ENCODE measurements around the gene LAGE3.

The LAGE3 gene

DNA sequence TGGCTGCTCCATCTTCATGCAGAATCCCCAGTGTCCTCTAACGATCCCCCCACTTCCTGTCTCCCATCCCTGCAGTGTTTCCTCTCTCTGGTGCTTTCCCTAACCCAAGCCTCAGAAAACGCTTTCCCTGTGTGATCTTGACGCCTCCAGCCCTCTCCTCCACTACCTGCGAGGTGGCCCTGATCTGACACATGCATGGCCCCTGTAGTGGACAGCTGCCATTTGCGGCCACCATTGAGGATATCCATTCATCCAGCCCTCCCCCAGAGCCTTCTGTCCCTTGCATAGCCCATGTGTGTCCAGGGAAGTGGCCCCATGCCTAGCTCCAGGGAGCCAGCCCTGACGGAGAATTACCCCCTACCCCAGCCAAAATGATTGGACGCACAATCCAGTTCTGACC is 4.2 kb upstream of the LAGE3 start:
- no peaks in the 10 kb centered on the region for H3K4me1 ChIP-seq (ENCODE audit: control insufficient read depth, low read depth, low read length)
- no peaks in the 10 kb centered on the region for H3K79me1 ChIP-seq (ENCODE audit: low read length)
- H2BK120ac ChIP-seq (ENCODE audit: low read depth, low read length): no peak overlapping the region
- no peak overlapping the region for H2AK5ac ChIP-seq (ENCODE audit: low read length)
- no peak overlapping the region for H3K56ac ChIP-seq (ENCODE audit: low read length)
- H3K27me3 ChIP-seq (ENCODE audit: insufficient read depth, low read length, poor library complexity): no peaks in the 10 kb centered on the region
- H4K5ac ChIP-seq (ENCODE audit: low read length): no peak overlapping the region
- H2BK5ac ChIP-seq (ENCODE audit: low read length): no peak overlapping the region
- no peak for DNase-seq
- no peak overlapping the region for H3K4me2 ChIP-seq (ENCODE audit: low read length)
- no peak overlapping the region for H3K27ac ChIP-seq (ENCODE audit: low read depth, low read length)
- WGBS (ENCODE audit: extremely low coverage, insufficient coverage, low lambda C conversion rate): no CpG with 5 or more reads among the region's 7 CpGs
- H3K79me2 ChIP-seq (ENCODE audit: control insufficient read depth, insufficient read depth, low read length): no peaks in the 10 kb centered on the region
- H3K9ac ChIP-seq (ENCODE audit: low read length): no peak overlapping the region
- H2BK15ac ChIP-seq (replicated peaks; ENCODE audit: low read depth): no peak overlapping the region
- no peak overlapping the region for H3K18ac ChIP-seq (ENCODE audit: low read length)
- no peak overlapping the region for H3K23ac ChIP-seq (ENCODE audit: low read length)
- H3K4ac ChIP-seq (ENCODE audit: low read depth, low read length): no peak overlapping the region
- no peak overlapping the region for H4K8ac ChIP-seq (ENCODE audit: low read depth, low read length)
- no peak overlapping the region for H3K4me3 ChIP-seq (ENCODE audit: low read length)
- H3K36me3 ChIP-seq (ENCODE audit: control insufficient read depth, insufficient read depth, low read length): no peaks in the 10 kb centered on the region

DNA sequence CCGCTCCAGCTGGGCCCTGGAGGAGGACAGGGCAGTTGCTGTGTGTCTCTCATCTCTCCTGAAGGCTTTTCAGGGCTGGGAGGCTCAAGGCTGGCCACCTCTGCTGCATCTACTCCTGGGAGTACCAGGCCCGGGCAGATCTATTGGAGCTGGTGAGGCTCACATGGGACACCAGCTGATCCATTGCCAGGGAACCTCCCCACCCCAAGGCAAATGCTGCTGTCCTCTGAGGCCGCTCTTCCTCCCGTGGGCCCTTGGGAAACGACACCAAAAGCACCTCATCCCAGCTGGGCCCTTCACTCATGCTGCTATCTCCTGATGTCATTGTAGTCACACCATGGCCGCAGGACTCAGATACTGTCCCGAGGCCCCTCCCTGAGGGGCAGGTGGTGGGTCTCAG is 3.7 kb upstream of the LAGE3 start:
- H3K4me1 ChIP-seq (ENCODE audit: control insufficient read depth, low read depth, low read length): no peaks in the 10 kb centered on the region
- no peak for DNase-seq
- no peak overlapping the region for H3K9ac ChIP-seq (ENCODE audit: low read length)
- H4K8ac ChIP-seq (ENCODE audit: low read depth, low read length): no peak overlapping the region
- H3K27me3 ChIP-seq (ENCODE audit: insufficient read depth, low read length, poor library complexity): no peaks in the 10 kb centered on the region
- H3K27ac ChIP-seq (ENCODE audit: low read depth, low read length): no peak overlapping the region
- H3K79me1 ChIP-seq (ENCODE audit: low read length): no peaks in the 10 kb centered on the region
- H2AK5ac ChIP-seq (ENCODE audit: low read length): no peak overlapping the region
- H3K4me2 ChIP-seq (ENCODE audit: low read length): no peak overlapping the region
- H3K36me3 ChIP-seq (ENCODE audit: control insufficient read depth, insufficient read depth, low read length): no peaks in the 10 kb centered on the region
- H4K5ac ChIP-seq (ENCODE audit: low read length): no peak overlapping the region
- no peak overlapping the region for H3K23ac ChIP-seq (ENCODE audit: low read length)
- WGBS (ENCODE audit: extremely low coverage, insufficient coverage, low lambda C conversion rate): no CpG with 5 or more reads among the region's 7 CpGs
- H2BK15ac ChIP-seq (replicated peaks; ENCODE audit: low read depth): no peak overlapping the region
- no peak overlapping the region for H3K56ac ChIP-seq (ENCODE audit: low read length)
- H2BK120ac ChIP-seq (ENCODE audit: low read depth, low read length): no peak overlapping the region
- H3K18ac ChIP-seq (ENCODE audit: low read length): no peak overlapping the region
- H3K4me3 ChIP-seq (ENCODE audit: low read length): no peak overlapping the region
- H2BK5ac ChIP-seq (ENCODE audit: low read length): no peak overlapping the region
- H3K79me2 ChIP-seq (ENCODE audit: control insufficient read depth, insufficient read depth, low read length): no peaks in the 10 kb centered on the region
- H3K4ac ChIP-seq (ENCODE audit: low read depth, low read length): no peak overlapping the region

DNA sequence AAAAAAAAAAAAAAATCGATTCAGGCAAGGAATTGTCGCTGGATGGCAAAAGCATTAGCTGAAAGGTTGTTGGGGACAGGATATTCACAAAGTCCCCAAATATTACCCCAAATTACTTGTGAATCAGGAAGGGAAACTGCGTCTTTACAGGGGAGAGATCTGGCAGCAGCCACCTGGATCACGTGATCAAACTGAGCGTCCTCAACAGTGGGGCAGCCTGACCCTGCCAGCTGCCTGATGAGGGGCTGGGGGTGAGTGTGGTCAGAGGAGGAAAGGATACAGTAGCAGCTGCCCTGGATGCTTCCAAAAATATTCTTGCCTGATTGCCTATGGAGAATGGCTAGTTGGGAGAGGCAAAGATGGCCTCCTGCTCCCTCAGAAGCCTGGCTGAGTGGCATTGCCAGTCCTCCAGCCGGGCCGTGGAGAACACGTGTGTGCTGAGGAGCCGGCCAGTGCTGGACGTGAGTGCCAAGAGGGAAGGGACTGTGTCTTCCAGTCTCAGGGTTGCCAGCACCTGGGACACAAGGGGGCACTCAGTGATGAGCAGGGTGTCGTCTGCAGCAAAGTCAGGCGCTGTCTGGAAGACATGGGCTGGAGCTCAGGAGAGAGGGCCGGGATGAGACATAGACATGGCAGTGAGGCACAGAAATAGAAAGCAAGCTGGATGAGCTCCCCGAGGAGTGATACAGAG is 3.0 kb upstream of the LAGE3 start:
- Histone ChIP-seq H3K9ac (ENCODE audit: low read length) (no peak overlapping the region), H2AK5ac (ENCODE audit: low read length) (no peak overlapping the region), H2BK15ac (replicated peaks; ENCODE audit: low read depth) (no peak overlapping the region), H3K4me3 (ENCODE audit: low read length) (no peak overlapping the region), H3K27me3 (ENCODE audit: insufficient read depth, low read length, poor library complexity) (no peaks in the 10 kb centered on the region), H2BK120ac (ENCODE audit: low read depth, low read length) (no peak overlapping the region), H3K79me2 (ENCODE audit: control insufficient read depth, insufficient read depth, low read length) (no peaks in the 10 kb centered on the region), H4K5ac (ENCODE audit: low read length) (no peak overlapping the region), H3K4me2 (ENCODE audit: low read length) (no peak overlapping the region), H3K27ac (ENCODE audit: low read depth, low read length) (no peak overlapping the region), H3K79me1 (ENCODE audit: low read length) (no peaks in the 10 kb centered on the region), H3K18ac (ENCODE audit: low read length) (no peak overlapping the region), H3K4ac (ENCODE audit: low read depth, low read length) (no peak overlapping the region), H3K36me3 (ENCODE audit: control insufficient read depth, insufficient read depth, low read length) (no peaks in the 10 kb centered on the region), H3K4me1 (ENCODE audit: control insufficient read depth, low read depth, low read length) (no peaks in the 10 kb centered on the region), H4K8ac (ENCODE audit: low read depth, low read length) (no peak overlapping the region), H3K23ac (ENCODE audit: low read length) (no peak overlapping the region), H3K56ac (ENCODE audit: low read length) (no peak overlapping the region), H2BK5ac (ENCODE audit: low read length) (no peak overlapping the region)
- no CpG with 5 or more reads among the region's 14 CpGs for whole genome bisulfite sequencing (ENCODE audit: extremely low coverage, insufficient coverage, low lambda C conversion rate)
- no peak for DNase-seq

DNA sequence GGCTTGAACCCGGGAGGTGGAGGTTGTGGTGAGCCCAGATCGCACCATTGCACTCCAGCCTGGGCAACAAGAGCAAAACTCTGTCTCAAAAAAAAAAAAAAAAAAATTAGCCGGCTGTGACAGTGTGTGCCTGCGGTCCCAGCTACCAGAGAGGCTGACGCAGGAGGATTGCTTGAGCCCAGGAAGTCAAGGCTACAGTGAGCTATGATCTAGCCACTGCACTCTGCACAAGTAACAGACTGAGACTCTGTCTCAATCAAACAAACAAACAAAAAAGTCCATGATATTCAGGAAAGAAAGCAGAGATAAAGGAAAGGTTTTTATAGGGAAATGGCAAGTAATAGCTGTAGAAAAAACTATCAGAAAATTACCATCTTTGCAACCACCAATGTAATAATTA is 2.1 kb upstream of the LAGE3 start:
- Histone ChIP-seq H3K9ac (ENCODE audit: low read length) (no peak overlapping the region), H3K36me3 (ENCODE audit: control insufficient read depth, insufficient read depth, low read length) (no peaks in the 10 kb centered on the region), H3K27me3 (ENCODE audit: insufficient read depth, low read length, poor library complexity) (no peaks in the 10 kb centered on the region), H3K4me3 (ENCODE audit: low read length) (no peak overlapping the region), H2BK15ac (replicated peaks; ENCODE audit: low read depth) (no peak overlapping the region), H3K56ac (ENCODE audit: low read length) (no peak overlapping the region), H3K27ac (ENCODE audit: low read depth, low read length) (no peak overlapping the region), H2BK5ac (ENCODE audit: low read length) (no peak overlapping the region), H2AK5ac (ENCODE audit: low read length) (no peak overlapping the region), H3K4ac (ENCODE audit: low read depth, low read length) (no peak overlapping the region), H4K8ac (ENCODE audit: low read depth, low read length) (no peak overlapping the region), H4K5ac (ENCODE audit: low read length) (no peak overlapping the region), H3K4me2 (ENCODE audit: low read length) (no peak overlapping the region), H3K18ac (ENCODE audit: low read length) (no peak overlapping the region), H3K4me1 (ENCODE audit: control insufficient read depth, low read depth, low read length) (no peaks in the 10 kb centered on the region), H3K23ac (ENCODE audit: low read length) (no peak overlapping the region), H2BK120ac (ENCODE audit: low read depth, low read length) (no peak overlapping the region), H3K79me1 (ENCODE audit: low read length) (no peaks in the 10 kb centered on the region), H3K79me2 (ENCODE audit: control insufficient read depth, insufficient read depth, low read length) (no peaks in the 10 kb centered on the region)
- no CpG with 5 or more reads among the region's 5 CpGs for WGBS (ENCODE audit: extremely low coverage, insufficient coverage, low lambda C conversion rate)
- no peak for DNase-seq

DNA sequence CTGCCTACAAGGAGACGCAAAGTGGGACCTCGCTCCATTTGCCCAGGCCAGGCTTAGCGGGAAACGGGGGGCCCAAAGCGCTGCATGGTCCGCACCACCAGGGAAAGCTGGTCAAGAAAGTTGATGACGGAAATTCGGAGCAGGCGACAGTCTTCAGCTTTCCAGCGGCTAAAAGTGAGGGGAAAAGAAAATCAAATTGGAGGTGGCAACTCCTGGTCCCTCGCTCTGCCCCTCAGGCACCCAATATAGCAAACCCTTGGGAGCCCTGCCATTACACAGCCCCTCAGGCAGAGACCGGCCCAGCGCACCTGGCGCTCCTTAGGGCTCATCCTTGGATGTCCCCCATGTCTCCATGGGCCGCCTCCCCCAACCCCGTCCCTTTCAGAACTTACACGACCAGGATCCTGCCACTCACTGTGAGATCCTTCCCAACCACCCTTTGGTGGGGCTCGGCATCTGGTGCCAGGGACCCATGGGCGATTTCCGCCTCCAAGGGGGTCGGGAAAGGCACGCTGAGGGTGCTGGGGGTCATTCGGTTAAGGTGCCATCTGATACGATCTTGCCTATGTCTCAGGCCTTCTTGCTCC is 1.1 kb downstream of the LAGE3 start:
- no peak overlapping the region for H3K27ac ChIP-seq (ENCODE audit: low read depth, low read length)

DNA sequence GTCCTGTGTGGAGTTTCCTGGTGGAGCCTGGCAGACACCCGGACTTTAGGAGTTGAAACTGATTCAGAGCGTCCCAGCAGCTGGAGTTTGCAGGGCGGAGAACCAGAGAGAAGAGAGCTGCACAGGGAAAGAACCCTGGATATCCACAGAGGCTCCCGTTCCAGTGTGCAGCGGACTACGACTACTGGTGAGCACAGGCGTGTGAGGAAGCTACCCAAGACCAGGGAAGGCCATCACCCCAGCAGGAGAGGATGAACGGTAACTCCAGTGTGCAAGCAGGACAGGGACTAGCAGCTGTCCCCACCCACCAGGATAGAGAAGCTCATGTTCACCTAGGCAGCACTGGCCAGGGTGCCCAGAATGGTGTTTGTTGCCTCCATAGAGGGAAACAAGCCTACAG is 2.3 kb downstream of the LAGE3 start:
- H3K23ac ChIP-seq (ENCODE audit: low read length): no peak overlapping the region
- H3K18ac ChIP-seq (ENCODE audit: low read length): no peak overlapping the region
- H4K8ac ChIP-seq (ENCODE audit: low read depth, low read length): no peak overlapping the region
- H3K36me3 ChIP-seq (ENCODE audit: control insufficient read depth, insufficient read depth, low read length): no peaks in the 10 kb centered on the region
- no peak for DNase-seq
- H3K27ac ChIP-seq (ENCODE audit: low read depth, low read length): no peak overlapping the region
- H3K4me3 ChIP-seq (ENCODE audit: low read length): no peak overlapping the region
- no peak overlapping the region for H3K4me2 ChIP-seq (ENCODE audit: low read length)
- no peak overlapping the region for H2BK15ac ChIP-seq (replicated peaks; ENCODE audit: low read depth)
- H2BK120ac ChIP-seq (ENCODE audit: low read depth, low read length): no peak overlapping the region
- H3K4me1 ChIP-seq (ENCODE audit: control insufficient read depth, low read depth, low read length): no peaks in the 10 kb centered on the region
- H3K27me3 ChIP-seq (ENCODE audit: insufficient read depth, low read length, poor library complexity): no peaks in the 10 kb centered on the region
- no peak overlapping the region for H3K9ac ChIP-seq (ENCODE audit: low read length)
- H3K56ac ChIP-seq (ENCODE audit: low read length): no peak overlapping the region
- no peak overlapping the region for H3K4ac ChIP-seq (ENCODE audit: low read depth, low read length)
- H3K79me1 ChIP-seq (ENCODE audit: low read length): no peaks in the 10 kb centered on the region
- no CpG with 5 or more reads among the region's 8 CpGs for WGBS (ENCODE audit: extremely low coverage, insufficient coverage, low lambda C conversion rate)
- no peaks in the 10 kb centered on the region for H3K79me2 ChIP-seq (ENCODE audit: control insufficient read depth, insufficient read depth, low read length)
- no peak overlapping the region for H4K5ac ChIP-seq (ENCODE audit: low read length)
- H2AK5ac ChIP-seq (ENCODE audit: low read length): no peak overlapping the region
- H2BK5ac ChIP-seq (ENCODE audit: low read length): no peak overlapping the region

More for the DNA sequence above, 1.1 kb downstream of the LAGE3 start:
- no peak overlapping the region for H3K4ac ChIP-seq (ENCODE audit: low read depth, low read length)
- H2BK15ac ChIP-seq (replicated peaks; ENCODE audit: low read depth): no peak overlapping the region
- no peak overlapping the region for H2BK5ac ChIP-seq (ENCODE audit: low read length)
- no peak for DNase-seq
- H3K4me3 ChIP-seq (ENCODE audit: low read length): peak overlapping the region; percentile 34
- H3K9ac ChIP-seq (ENCODE audit: low read length): peak overlapping the region; percentile 60
- H3K79me2 ChIP-seq (ENCODE audit: control insufficient read depth, insufficient read depth, low read length): no peaks in the 10 kb centered on the region
- no peaks in the 10 kb centered on the region for H3K4me1 ChIP-seq (ENCODE audit: control insufficient read depth, low read depth, low read length)
- no peaks in the 10 kb centered on the region for H3K36me3 ChIP-seq (ENCODE audit: control insufficient read depth, insufficient read depth, low read length)
- H3K56ac ChIP-seq (ENCODE audit: low read length): peak overlapping the region; percentile 71
- H3K27me3 ChIP-seq (ENCODE audit: insufficient read depth, low read length, poor library complexity): no peaks in the 10 kb centered on the region
- no peak overlapping the region for H4K8ac ChIP-seq (ENCODE audit: low read depth, low read length)
- WGBS (ENCODE audit: extremely low coverage, insufficient coverage, low lambda C conversion rate): no CpG with 5 or more reads among the region's 24 CpGs
- no peak overlapping the region for H2AK5ac ChIP-seq (ENCODE audit: low read length)
- H3K23ac ChIP-seq (ENCODE audit: low read length): no peak overlapping the region
- no peak overlapping the region for H4K5ac ChIP-seq (ENCODE audit: low read length)
- H3K4me2 ChIP-seq (ENCODE audit: low read length): peak overlapping the region; percentile 34
- no peak overlapping the region for H2BK120ac ChIP-seq (ENCODE audit: low read depth, low read length)
- H3K18ac ChIP-seq (ENCODE audit: low read length): no peak overlapping the region
- no peaks in the 10 kb centered on the region for H3K79me1 ChIP-seq (ENCODE audit: low read length)

Measured in mesendoderm (in vitro differentiated cells).